Measurements from ENCODE around the gene VCP. TPM values are rescaled to one million over a fixed set of nuclear protein-coding genes. Genes with fewer than 3 reads are reported as not detected.

VCP gene
- total RNA-seq, 1 experiment from 2014 or later = 386 TPM

DNA sequence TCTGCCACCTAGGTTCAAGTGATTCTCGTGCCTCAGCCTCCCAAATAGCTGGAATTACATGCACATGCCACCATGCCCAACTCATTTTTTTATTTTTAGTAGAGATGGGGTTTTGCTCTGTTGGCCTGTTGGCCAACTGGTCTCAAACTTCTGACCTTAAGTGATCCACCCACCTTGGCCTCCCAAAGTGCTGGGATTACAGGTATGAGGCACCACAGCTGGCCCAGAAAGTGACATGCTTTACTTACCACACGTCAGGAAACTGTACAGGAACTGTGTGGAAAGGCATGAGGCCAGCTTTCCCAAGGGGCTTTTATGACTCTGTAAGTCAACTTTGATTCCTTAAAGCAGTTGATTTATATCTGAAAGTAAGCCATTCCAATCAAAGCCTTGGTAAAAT is 57.9 kb downstream of the VCP start:
- DNase-seq (ENCODE audit: low spot score) = no peak

DNA sequence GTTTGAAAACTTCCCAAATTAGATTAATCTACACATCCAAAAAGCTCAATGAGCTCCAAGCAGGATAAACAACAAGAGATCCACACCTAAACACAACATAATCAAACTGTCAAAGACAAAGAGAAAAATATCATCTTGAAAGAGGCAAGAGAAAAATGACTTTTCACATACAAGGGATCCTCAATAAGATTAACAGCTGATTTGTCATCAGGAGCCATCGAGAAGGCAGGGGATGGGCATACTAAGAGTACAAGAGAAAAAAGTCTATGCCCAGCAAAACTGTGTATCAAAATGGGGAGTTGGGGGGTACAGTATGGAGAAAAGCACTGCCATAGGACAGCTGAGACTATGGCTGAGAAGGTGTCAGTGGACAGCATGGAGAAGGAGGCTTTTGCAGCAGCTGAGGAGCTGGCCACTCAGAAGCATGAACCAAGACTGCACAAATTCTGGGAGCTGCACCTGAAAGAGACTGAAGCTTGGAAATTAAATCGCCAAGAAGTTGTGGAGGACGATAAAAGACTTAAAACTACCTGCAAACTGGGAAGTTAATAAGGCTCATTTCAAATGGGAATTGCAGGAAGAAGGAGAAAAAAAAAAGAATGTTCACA is 62.0 kb downstream of the VCP start:
- DNase-seq (ENCODE audit: low spot score) = no peak

Other genes with a start within 250 kb of the VCP start
- 0.05 TPM in 1 of 2 replicates, not detected in the other for gene PHF24, start 114.3 kb downstream of the VCP start, total RNA-seq (2014; rRNA removed; shearing (Covaris generic))
- 3.3 and 6.7 TPM in 2 replicates for gene DNAJB5, start 82.9 kb downstream of the VCP start, total RNA-seq (2014; rRNA removed; shearing (Covaris generic))
- 46.1 and 73.2 TPM in 2 replicates for gene FANCG, start 7.3 kb upstream of the VCP start, total RNA-seq (2014; rRNA removed; shearing (Covaris generic))
- 16.6 and 20.8 TPM in 2 replicates for gene PIGO, start 24.0 kb upstream of the VCP start, total RNA-seq (2014; rRNA removed; shearing (Covaris generic))
- gene STOML2, start 30.5 kb upstream of the VCP start, total RNA-seq (2014; rRNA removed; shearing (Covaris generic)) = 102 and 110 TPM in 2 replicates
- 20.3 and 26.3 TPM in 2 replicates for gene ATOSB, start 43.2 kb upstream of the VCP start, total RNA-seq (2014; rRNA removed; shearing (Covaris generic))
- 6.7 and 7.5 TPM in 2 replicates for gene UNC13B, start 89.4 kb upstream of the VCP start, total RNA-seq (2014; rRNA removed; shearing (Covaris generic))